ENCODE results near the gene PARP6.

Gene PARP6

GRCh38 chr15:72272213-72272996 is at the start of gene PARP6:
Gene PARP6 (minus strand): TSS chr15:72272554. CDS start chr15:72267477, 5,077 bp downstream.
- peak; percentile 96 to 98 (median 98) for DNase-seq (ENCODE audit: low read depth in 2 of 3, low spot score in 1 of 3)

- peak; percentile 34 to 52 (median 35) for DNase-seq (ENCODE audit: low read depth in 2 of 3, low spot score in 1 of 3)
Observed at GRCh38 chr15:72319985-72320671, 47.8 kb upstream of the PARP6 start, which contains the start of gene CELF6. Gene CELF6 (minus strand): TSS chr15:72320157. CDS start chr15:72319874, 283 bp downstream.

GRCh38 chr15:72319360-72319984 is 47.1 kb upstream of the PARP6 start:
- peak in 1 of 3 donors; percentile 20 for DNase-seq (ENCODE audit: low read depth in 2 of 3, low spot score in 1 of 3)

GRCh38 chr15:72318408-72318942 is 46.1 kb upstream of the PARP6 start:
- no peak for DNase-seq (ENCODE audit: low read depth in 2 of 3, low spot score in 1 of 3)

GRCh38 chr15:72315706-72316370 is 43.5 kb upstream of the PARP6 start:
- no peak for DNase-seq (ENCODE audit: low read depth in 2 of 3, low spot score in 1 of 3)

GRCh38 chr15:72313881-72314280 is 41.5 kb upstream of the PARP6 start:
- no peak for DNase-seq (ENCODE audit: low read depth in 2 of 3, low spot score in 1 of 3)

- DNase-seq (ENCODE audit: low read depth in 2 of 3, low spot score in 1 of 3): no peak
Observed at GRCh38 chr15:72313448-72313840, 41.1 kb upstream of the PARP6 start.

GRCh38 chr15:72312605-72313447 is 40.5 kb upstream of the PARP6 start:
- peak; percentile 39 to 50 (median 46) for DNase-seq (ENCODE audit: low read depth in 2 of 3, low spot score in 1 of 3)

GRCh38 chr15:72307026-72307425 is 34.7 kb upstream of the PARP6 start:
- DNase-seq (ENCODE audit: low read depth in 2 of 3, low spot score in 1 of 3): no peak

- no peak for DNase-seq (ENCODE audit: low read depth in 2 of 3, low spot score in 1 of 3)
Observed at GRCh38 chr15:72306211-72306785, 33.9 kb upstream of the PARP6 start.

- no peak for DNase-seq (ENCODE audit: low read depth in 2 of 3, low spot score in 1 of 3)
Observed at GRCh38 chr15:72304596-72304995, 32.2 kb upstream of the PARP6 start.

GRCh38 chr15:72302955-72303354 is 30.6 kb upstream of the PARP6 start:
- no peak for DNase-seq (ENCODE audit: low read depth in 2 of 3, low spot score in 1 of 3)

GRCh38 chr15:72289597-72290325 is 17.4 kb upstream of the PARP6 start:
- DNase-seq (ENCODE audit: low read depth in 2 of 3, low spot score in 1 of 3): no peak

GRCh38 chr15:72288796-72289596 is 16.6 kb upstream of the PARP6 start:
- DNase-seq (ENCODE audit: low read depth in 2 of 3, low spot score in 1 of 3): no peak

- DNase-seq (ENCODE audit: low read depth in 2 of 3, low spot score in 1 of 3): peak; percentile 20 to 38 (median 21)
Observed at GRCh38 chr15:72285927-72286516, 13.7 kb upstream of the PARP6 start.

GRCh38 chr15:72285402-72285801 is 13.0 kb upstream of the PARP6 start:
- no peak for DNase-seq (ENCODE audit: low read depth in 2 of 3, low spot score in 1 of 3)

GRCh38 chr15:72284781-72285180 is 12.4 kb upstream of the PARP6 start:
- DNase-seq (ENCODE audit: low read depth in 2 of 3, low spot score in 1 of 3): no peak

GRCh38 chr15:72281713-72282112 is 9.4 kb upstream of the PARP6 start:
- no peak for DNase-seq (ENCODE audit: low read depth in 2 of 3, low spot score in 1 of 3)
